ENCODE measurements around the gene ELMOD1.

DNA sequence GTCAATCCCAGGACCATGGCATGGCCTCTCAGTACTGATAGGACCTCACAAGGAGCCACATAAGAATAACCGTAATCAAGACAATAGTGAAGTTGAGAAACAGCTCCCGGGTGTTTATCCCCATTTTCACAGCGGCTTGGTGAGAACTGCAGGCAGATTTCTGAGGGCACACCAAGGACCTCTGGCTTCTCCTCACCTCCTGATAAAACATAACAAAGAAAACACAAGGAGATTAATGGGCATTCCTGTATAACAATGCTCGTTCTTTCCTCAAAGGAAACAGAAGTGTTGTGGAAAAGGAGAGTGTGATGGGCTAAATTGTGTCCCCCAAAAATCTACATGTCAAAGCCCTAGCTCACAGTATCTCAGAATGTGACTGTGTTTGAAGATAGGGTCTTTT, 116.9 kb downstream of the ELMOD1 start:
- TF ChIP-seq ZNF423 (tag by site-specific recombination; IDR thresholded peaks at IDR 0.05) (no peak), CTCF (tag by site-specific recombination; IDR thresholded peaks at IDR 0.05) (no peak), TRIM28 (IDR thresholded peaks at IDR 0.05; ENCODE audit: borderline replicate concordance, low read length) (no peak), ZNF366 (tag by site-specific recombination; conservative IDR thresholded peaks at IDR 0.05) (no peak), ZNF555 (tag by site-specific recombination; conservative IDR thresholded peaks at IDR 0.05) (no peak), MEIS1 (CRISPR knock-in tag; IDR thresholded peaks at IDR 0.05; ENCODE audit: borderline replicate concordance) (no peak), ZNF138 (tag by site-specific recombination; IDR thresholded peaks at IDR 0.05; ENCODE audit: borderline replicate concordance) (no peak)
- TF ChIP-seq, protein P1, sequence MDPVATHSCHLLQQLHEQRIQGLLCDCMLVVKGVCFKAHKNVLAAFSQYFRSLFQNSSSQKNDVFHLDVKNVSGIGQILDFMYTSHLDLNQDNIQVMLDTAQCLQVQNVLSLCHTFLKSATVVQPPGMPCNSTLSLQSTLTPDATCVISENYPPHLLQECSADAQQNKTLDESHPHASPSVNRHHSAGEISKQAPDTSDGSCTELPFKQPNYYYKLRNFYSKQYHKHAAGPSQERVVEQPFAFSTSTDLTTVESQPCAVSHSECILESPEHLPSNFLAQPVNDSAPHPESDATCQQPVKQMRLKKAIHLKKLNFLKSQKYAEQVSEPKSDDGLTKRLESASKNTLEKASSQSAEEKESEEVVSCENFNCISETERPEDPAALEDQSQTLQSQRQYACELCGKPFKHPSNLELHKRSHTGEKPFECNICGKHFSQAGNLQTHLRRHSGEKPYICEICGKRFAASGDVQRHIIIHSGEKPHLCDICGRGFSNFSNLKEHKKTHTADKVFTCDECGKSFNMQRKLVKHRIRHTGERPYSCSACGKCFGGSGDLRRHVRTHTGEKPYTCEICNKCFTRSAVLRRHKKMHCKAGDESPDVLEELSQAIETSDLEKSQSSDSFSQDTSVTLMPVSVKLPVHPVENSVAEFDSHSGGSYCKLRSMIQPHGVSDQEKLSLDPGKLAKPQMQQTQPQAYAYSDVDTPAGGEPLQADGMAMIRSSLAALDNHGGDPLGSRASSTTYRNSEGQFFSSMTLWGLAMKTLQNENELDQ (tag by site-specific recombination; IDR thresholded peaks at IDR 0.05; ENCODE audit: low read depth), result no peak
